Measurements from ENCODE around the gene CDA. TPM values are rescaled to one million over a fixed set of nuclear protein-coding genes. Genes with fewer than 3 reads are reported as not detected.

Gene CDA
- total RNA-seq, 3 donors from 2014 or later (not counting 1 experiment from before 2014, with no cell fraction given) = 1.4 to 5.3 TPM; not detected in 1

GRCh38 chr1:20597650-20598049 is 8.8 kb downstream of the CDA start:
- no peaks in the 10 kb centered on the region for H3K9me3 ChIP-seq (ENCODE audit: control insufficient read depth, insufficient read depth, low read length)
- H3K9me3 Mint-ChIP-seq = no peaks in the 10 kb centered on the region
- no peak overlapping the region for H3K27ac ChIP-seq (ENCODE audit: low read length)
- H3K27me3 Mint-ChIP-seq (ENCODE audit: low read depth in 2 of 2) = peaks cover 7 to 36% of the 10 kb centered on the region in 2 donors
- H3K27me3 ChIP-seq (ENCODE audit: control insufficient read depth, insufficient read depth, low read length) = no peaks in the 10 kb centered on the region
- no peaks in the 10 kb centered on the region for H3K36me3 ChIP-seq (ENCODE audit: control insufficient read depth, insufficient read depth, low read length)
- H3K4me3 ChIP-seq (ENCODE audit: low read length) = no peak overlapping the region
- no peak for ATAC-seq
- H3K36me3 Mint-ChIP-seq = no peaks in the 10 kb centered on the region
- no peak for DNase-seq
- no peaks in the 10 kb centered on the region for H3K4me1 Mint-ChIP-seq
- no peak overlapping the region for H3K27ac Mint-ChIP-seq
- H3K4me3 Mint-ChIP-seq = no peak overlapping the region
- intact Hi-C loops (cut with micrococcal nuclease) = no loop called here
- no peaks in the 10 kb centered on the region for H3K4me1 ChIP-seq (ENCODE audit: control insufficient read depth, insufficient read depth, low read length)
- WGBS (ENCODE audit: insufficient coverage) = 30% methylated on average over 2 of the region's 3 CpGs
- no peak for TF ChIP-seq CTCF (IDR thresholded peaks at IDR 0.05)

GRCh38 chr1:20600156-20600555 is 11.3 kb downstream of the CDA start:
- no peaks in the 10 kb centered on the region for H3K9me3 ChIP-seq (ENCODE audit: control insufficient read depth, insufficient read depth, low read length)
- H3K27me3 Mint-ChIP-seq (ENCODE audit: low read depth in 2 of 2) = peaks cover 7 to 19% of the 10 kb centered on the region in 2 donors
- intact Hi-C loops (cut with micrococcal nuclease) = no loop called here
- no peaks in the 10 kb centered on the region for H3K36me3 ChIP-seq (ENCODE audit: control insufficient read depth, insufficient read depth, low read length)
- 84% methylated on average over 5 of the region's 5 CpGs for WGBS (ENCODE audit: insufficient coverage)
- H3K9me3 Mint-ChIP-seq = no peaks in the 10 kb centered on the region
- TF ChIP-seq CTCF (IDR thresholded peaks at IDR 0.05) = no peak
- no peaks in the 10 kb centered on the region for H3K27me3 ChIP-seq (ENCODE audit: control insufficient read depth, insufficient read depth, low read length)
- no peaks in the 10 kb centered on the region for H3K4me1 ChIP-seq (ENCODE audit: control insufficient read depth, insufficient read depth, low read length)
- no peaks in the 10 kb centered on the region for H3K36me3 Mint-ChIP-seq
- no peak for ATAC-seq
- no peaks in the 10 kb centered on the region for H3K4me1 Mint-ChIP-seq
- DNase-seq = no peak
- no peak overlapping the region for H3K27ac ChIP-seq (ENCODE audit: low read length)
- no peak overlapping the region for H3K4me3 ChIP-seq (ENCODE audit: low read length)
- H3K27ac Mint-ChIP-seq = no peak overlapping the region
- no peak overlapping the region for H3K4me3 Mint-ChIP-seq

GRCh38 chr1:20601129-20601825 is 12.4 kb downstream of the CDA start:
- no peaks in the 10 kb centered on the region for H3K4me1 Mint-ChIP-seq
- 67% methylated on average over 3 of the region's 5 CpGs for WGBS (ENCODE audit: insufficient coverage)
- H3K9me3 ChIP-seq (ENCODE audit: control insufficient read depth, insufficient read depth, low read length) = no peaks in the 10 kb centered on the region
- no peaks in the 10 kb centered on the region for H3K27me3 ChIP-seq (ENCODE audit: control insufficient read depth, insufficient read depth, low read length)
- H3K36me3 Mint-ChIP-seq = no peaks in the 10 kb centered on the region
- peaks cover 7 to 19% of the 10 kb centered on the region in 2 donors for H3K27me3 Mint-ChIP-seq (ENCODE audit: low read depth in 2 of 2)
- H3K4me3 ChIP-seq (ENCODE audit: low read length) = no peak overlapping the region
- ATAC-seq (no peak), DNase-seq (no peak)
- H3K27ac ChIP-seq (ENCODE audit: low read length) = no peak overlapping the region
- intact Hi-C loops (cut with micrococcal nuclease) = no loop called here
- H3K4me1 ChIP-seq (ENCODE audit: control insufficient read depth, insufficient read depth, low read length) = no peaks in the 10 kb centered on the region
- no peaks in the 10 kb centered on the region for H3K9me3 Mint-ChIP-seq
- no peaks in the 10 kb centered on the region for H3K36me3 ChIP-seq (ENCODE audit: control insufficient read depth, insufficient read depth, low read length)
- TF ChIP-seq CTCF (IDR thresholded peaks at IDR 0.05) = no peak
- H3K27ac Mint-ChIP-seq = no peak overlapping the region
- no peak overlapping the region for H3K4me3 Mint-ChIP-seq
